Neural cell (in vitro differentiated cells): Measurements from ENCODE around the gene USP40. TPM values are rescaled to one million over a fixed set of nuclear protein-coding genes. Genes with fewer than 3 reads are reported as not detected.

Experiments
- H2AFZ ChIP-seq: fragments of 200-600, 300-800 bp; sonication (generic), shearing (Covaris generic); 2 replicates; pipeline ENCODE4 v1.6.0; 2014; ENCODE audit warnings: low read depth, mild to moderate bottlenecking, antibody characterized with exemption, low read length, moderate library complexity
- H3F3A ChIP-seq: fragments of 200-600 bp; shearing (Covaris generic); 2 replicates; pipeline ENCODE4 v1.6.1; 2016; ENCODE audit warnings: mild to moderate bottlenecking, moderate library complexity, mixed read lengths, antibody characterized with exemption, low read length; ENCODE audit not compliant: insufficient read depth, poor library complexity, severe bottlenecking
- H3K27ac ChIP-seq: fragments of 200-600, 300-800 bp; sonication (generic), shearing (Covaris generic); 2 replicates; pipeline ENCODE4 v1.5.1; 2014; ENCODE audit warnings: mild to moderate bottlenecking, low read length, moderate library complexity
- H3K27me3 ChIP-seq: fragments of 300-800, 200-600 bp; sonication (generic), shearing (Covaris generic); 2 replicates; pipeline ENCODE4 v1.6.0; 2014; ENCODE audit warnings: mild to moderate bottlenecking, low read depth, low read length, moderate library complexity; ENCODE audit not compliant: insufficient read depth
- H3K36me3 ChIP-seq: fragments of 300-800, 200-600 bp; sonication (generic), shearing (Covaris generic); 2 replicates; pipeline ENCODE4 v1.5.1; 2014; ENCODE audit warnings: mild to moderate bottlenecking, antibody characterized with exemption, low read length, moderate library complexity; ENCODE audit not compliant: insufficient read depth
- H3K4me2 ChIP-seq: fragments of 300-800, 200-600 bp; sonication (generic), shearing (Covaris generic); 2 replicates; pipeline ENCODE4 v1.6.0; 2014; ENCODE audit warnings: mild to moderate bottlenecking, low read length
- H3K4me3 ChIP-seq: fragments of 300-800, 200-600 bp; sonication (generic), shearing (Covaris generic); 2 replicates; pipeline ENCODE4 v1.5.1; 2014; ENCODE audit warnings: mild to moderate bottlenecking, low read length, moderate library complexity
- H3K79me2 ChIP-seq: fragments of 200-600 bp; shearing (Covaris generic); replicated peaks from 2 replicates; pipeline ENCODE4 v1.6.0; 2014; ENCODE audit warnings: mild to moderate bottlenecking, low read length, moderate library complexity; ENCODE audit not compliant: insufficient read depth
- H3K9ac ChIP-seq: fragments of 300-800, 200-600 bp; sonication (generic), shearing (Covaris generic); 2 replicates; pipeline ENCODE4 v1.6.1; 2016; ENCODE audit warnings: mild to moderate bottlenecking, low read length, mixed read lengths
- H3K9me2 ChIP-seq: fragments of 200-600 bp; shearing (Covaris generic); 2 replicates; pipeline ENCODE4 v1.6.1; 2016; ENCODE audit warnings: mild to moderate bottlenecking, low read length, mixed read lengths; ENCODE audit not compliant: insufficient read depth
- H3K9me3 ChIP-seq: fragments of 200-600, 300-800 bp; sonication (generic), shearing (Covaris generic); 2 replicates; pipeline ENCODE4 v1.6.1; 2016; ENCODE audit warnings: mild to moderate bottlenecking, mixed run types, low read length, moderate library complexity, mixed read lengths
- H4K20me1 ChIP-seq: fragments of 200-600 bp; shearing (Covaris generic); 2 replicates; pipeline ENCODE4 v1.6.1; 2016; ENCODE audit warnings: mild to moderate bottlenecking, mixed run types; ENCODE audit not compliant: insufficient read depth
- CTCF ChIP-seq: fragments of 450-650 bp; IDR thresholded peaks from 2 replicates; pipeline ENCODE4 v1.5.1; 2014; ENCODE audit warnings: antibody characterized with exemption, mild to moderate bottlenecking, moderate library complexity; ENCODE audit not compliant: poor library complexity, severe bottlenecking
- EP300 ChIP-seq: fragments of 450-650 bp; conservative IDR thresholded peaks from 2 replicates; pipeline ENCODE4 v1.6.1; 2014; ENCODE audit warnings: antibody characterized with exemption, mild to moderate bottlenecking, moderate library complexity; ENCODE audit not compliant: poor library complexity, severe bottlenecking
- EZH2 ChIP-seq: fragments of 200-600, 300-800 bp; shearing (Covaris generic), sonication (generic); IDR thresholded peaks from 2 replicates; pipeline ENCODE4 v1.6.1; 2014; ENCODE audit warnings: antibody characterized with exemption, low read length, borderline replicate concordance, mild to moderate bottlenecking; ENCODE audit not compliant: insufficient read depth, poor library complexity, severe bottlenecking
- MXI1 ChIP-seq: fragments of 450-650 bp; conservative IDR thresholded peaks from 2 replicates; pipeline ENCODE4 v1.6.1; 2014; ENCODE audit warnings: antibody characterized with exemption, mild to moderate bottlenecking; ENCODE audit not compliant: poor library complexity, severe bottlenecking
- POLR2AphosphoS5 ChIP-seq: IDR thresholded peaks from 2 replicates; pipeline ENCODE4 v1.6.1; 2012
- RAD21 ChIP-seq: fragments of 450-650 bp; conservative IDR thresholded peaks from 2 replicates; pipeline ENCODE4 v1.6.1; 2014; ENCODE audit warnings: antibody characterized with exemption, mild to moderate bottlenecking, moderate library complexity
- REST ChIP-seq: IDR thresholded peaks from 2 replicates; pipeline ENCODE4 v1.6.1; 2012; ENCODE audit warnings: borderline replicate concordance
- SMC3 ChIP-seq: fragments of 450-650 bp; conservative IDR thresholded peaks from 2 replicates; pipeline ENCODE4 v1.6.1; 2014; ENCODE audit warnings: antibody characterized with exemption, mild to moderate bottlenecking, moderate library complexity; ENCODE audit not compliant: poor library complexity
- TAF1 ChIP-seq: IDR thresholded peaks from 2 replicates; pipeline ENCODE4 v1.6.1; 2012; ENCODE audit warnings: low read depth
- polyA plus RNA-seq: library from polyadenylated mRNA; depleted of rRNA; stranded (reverse); fragments of >200 nt; gene quantifications from 2 replicates; pipeline ENCODE4 v1.2.3, GENCODE V29; 2014

USP40 gene
- polyA plus RNA-seq, 1 donor from 2014 or later, result 33.3 TPM

- Histone ChIP-seq H3K9me2 (no peaks in the 10 kb centered on the region), H3K4me2 (no peak overlapping the region), H3K27me3 (no peaks in the 10 kb centered on the region), H3K9me3 (no peaks in the 10 kb centered on the region), H2AFZ (no peak overlapping the region), H3K27ac (no peak overlapping the region), H3K36me3 (peaks cover 2% of the 10 kb centered on the region), H3K4me3 (no peak overlapping the region), H3F3A (no peaks in the 10 kb centered on the region), H3K79me2 (no peaks in the 10 kb centered on the region), H3K9ac (no peak overlapping the region), H4K20me1 (no peaks in the 10 kb centered on the region)
- TF ChIP-seq EP300 (no peak), TAF1 (no peak), RAD21 (no peak), CTCF (no peak), MXI1 (no peak), REST (no peak), SMC3 (no peak), EZH2 (no peak), POLR2AphosphoS5 (no peak)
These were observed 95.7 kb downstream of the USP40 start for GRCh38 chr2:233470839-233471238.

- Histone ChIP-seq H3K4me3 (no peak overlapping the region), H3K27ac (no peak overlapping the region), H3K9me3 (no peaks in the 10 kb centered on the region), H3K79me2 (no peaks in the 10 kb centered on the region), H3F3A (no peaks in the 10 kb centered on the region), H2AFZ (no peak overlapping the region), H3K9me2 (no peaks in the 10 kb centered on the region), H3K27me3 (no peaks in the 10 kb centered on the region), H4K20me1 (no peaks in the 10 kb centered on the region), H3K4me2 (no peak overlapping the region), H3K9ac (no peak overlapping the region), H3K36me3 (peaks cover 4% of the 10 kb centered on the region)
- TF ChIP-seq POLR2AphosphoS5 (no peak), TAF1 (no peak), EZH2 (no peak), MXI1 (no peak), CTCF (no peak), EP300 (no peak), RAD21 (no peak), REST (no peak), SMC3 (no peak)
These were observed 96.4 kb downstream of the USP40 start for GRCh38 chr2:233470011-233470687.
